ENCODE results near the gene FAHD2A. TPM values are rescaled to one million over a fixed set of nuclear protein-coding genes. Genes with fewer than 3 reads are reported as not detected.
"Not testable (repeated sequence)": the region's sequence is repeated elsewhere in the genome, so short reads cannot be mapped to it uniquely, and the experiment has no call there.

FAHD2A gene
- total RNA-seq, 1 donor from 2014 or later = 27.4 TPM

DNA sequence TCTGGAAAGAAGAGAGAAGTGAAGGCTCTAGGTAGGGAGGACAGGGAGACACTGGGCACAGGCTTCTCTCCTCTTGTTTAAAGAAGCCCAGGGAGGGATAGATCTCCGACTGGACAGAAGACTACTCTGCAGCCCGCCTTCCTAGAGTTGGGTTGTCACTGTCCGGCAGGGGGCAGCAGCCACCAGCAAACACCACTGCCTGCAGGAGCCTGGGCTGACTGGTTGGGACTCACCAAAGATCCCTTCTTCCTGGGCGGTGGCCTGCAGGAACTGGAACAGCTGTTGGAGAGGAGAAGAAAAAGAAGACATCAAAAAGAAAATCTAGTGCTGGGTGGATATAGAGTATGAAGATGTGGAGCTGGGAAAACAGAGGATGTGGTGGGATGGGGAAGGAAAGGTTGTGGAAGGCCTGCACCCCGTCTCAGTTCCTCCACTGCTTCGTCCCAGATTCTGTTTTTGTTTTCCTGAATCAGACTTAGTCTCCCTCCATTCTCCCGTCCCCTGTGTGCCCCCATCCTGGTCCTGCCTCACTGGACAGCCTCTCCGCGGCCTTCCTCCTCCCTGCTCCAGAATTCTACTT lies 11.6 kb downstream of the FAHD2A start:
- TF ChIP-seq, protein P1, sequence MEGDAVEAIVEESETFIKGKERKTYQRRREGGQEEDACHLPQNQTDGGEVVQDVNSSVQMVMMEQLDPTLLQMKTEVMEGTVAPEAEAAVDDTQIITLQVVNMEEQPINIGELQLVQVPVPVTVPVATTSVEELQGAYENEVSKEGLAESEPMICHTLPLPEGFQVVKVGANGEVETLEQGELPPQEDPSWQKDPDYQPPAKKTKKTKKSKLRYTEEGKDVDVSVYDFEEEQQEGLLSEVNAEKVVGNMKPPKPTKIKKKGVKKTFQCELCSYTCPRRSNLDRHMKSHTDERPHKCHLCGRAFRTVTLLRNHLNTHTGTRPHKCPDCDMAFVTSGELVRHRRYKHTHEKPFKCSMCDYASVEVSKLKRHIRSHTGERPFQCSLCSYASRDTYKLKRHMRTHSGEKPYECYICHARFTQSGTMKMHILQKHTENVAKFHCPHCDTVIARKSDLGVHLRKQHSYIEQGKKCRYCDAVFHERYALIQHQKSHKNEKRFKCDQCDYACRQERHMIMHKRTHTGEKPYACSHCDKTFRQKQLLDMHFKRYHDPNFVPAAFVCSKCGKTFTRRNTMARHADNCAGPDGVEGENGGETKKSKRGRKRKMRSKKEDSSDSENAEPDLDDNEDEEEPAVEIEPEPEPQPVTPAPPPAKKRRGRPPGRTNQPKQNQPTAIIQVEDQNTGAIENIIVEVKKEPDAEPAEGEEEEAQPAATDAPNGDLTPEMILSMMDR (IDR thresholded peaks at IDR 0.05) = peak; percentile 90
- not testable (repeated sequence) for H3K9me3 Mint-ChIP-seq (ENCODE audit: low read depth); H3K4me3 Mint-ChIP-seq (ENCODE audit: unreplicated experiment); H3K4me1 Mint-ChIP-seq (ENCODE audit: low read depth); H3K27me3 Mint-ChIP-seq (ENCODE audit: low read depth); H3K27ac Mint-ChIP-seq (ENCODE audit: unreplicated experiment); H3K36me3 Mint-ChIP-seq (ENCODE audit: low read depth); DNase-seq (ENCODE audit: low spot score)

DNA sequence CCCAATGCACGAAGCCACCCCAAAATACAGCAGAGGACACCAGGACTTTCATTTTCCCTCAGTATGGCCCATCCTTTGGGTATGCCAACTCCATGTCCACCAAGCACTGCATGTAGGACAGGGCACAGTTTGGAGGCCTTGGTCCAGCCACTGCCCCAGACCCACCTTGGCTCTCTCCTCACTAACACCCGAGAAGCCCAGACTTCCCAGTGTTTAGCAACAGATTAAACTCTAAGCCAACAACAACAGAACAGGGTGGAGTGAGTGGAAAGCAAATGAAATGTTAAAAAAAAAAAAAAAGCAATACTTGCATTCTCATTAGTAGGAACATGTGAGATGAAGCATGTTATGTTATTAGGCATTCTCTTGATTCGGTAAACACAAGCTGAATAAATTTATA lies 12.6 kb downstream of the FAHD2A start:
- not testable (repeated sequence) for H3K27me3 Mint-ChIP-seq (ENCODE audit: low read depth); DNase-seq (ENCODE audit: low spot score); H3K4me3 Mint-ChIP-seq (ENCODE audit: unreplicated experiment); H3K4me1 Mint-ChIP-seq (ENCODE audit: low read depth); H3K36me3 Mint-ChIP-seq (ENCODE audit: low read depth); H3K9me3 Mint-ChIP-seq (ENCODE audit: low read depth); H3K27ac Mint-ChIP-seq (ENCODE audit: unreplicated experiment)

- H3K27ac Mint-ChIP-seq (ENCODE audit: unreplicated experiment); H3K36me3 Mint-ChIP-seq (ENCODE audit: low read depth); H3K9me3 Mint-ChIP-seq (ENCODE audit: low read depth); H3K4me3 Mint-ChIP-seq (ENCODE audit: unreplicated experiment); H3K27me3 Mint-ChIP-seq (ENCODE audit: low read depth); DNase-seq (ENCODE audit: low spot score); H3K4me1 Mint-ChIP-seq (ENCODE audit: low read depth): not testable (repeated sequence)
These were observed 13.1 kb downstream of the FAHD2A start for GRCh38 chr2:95415561-95415960.

DNA sequence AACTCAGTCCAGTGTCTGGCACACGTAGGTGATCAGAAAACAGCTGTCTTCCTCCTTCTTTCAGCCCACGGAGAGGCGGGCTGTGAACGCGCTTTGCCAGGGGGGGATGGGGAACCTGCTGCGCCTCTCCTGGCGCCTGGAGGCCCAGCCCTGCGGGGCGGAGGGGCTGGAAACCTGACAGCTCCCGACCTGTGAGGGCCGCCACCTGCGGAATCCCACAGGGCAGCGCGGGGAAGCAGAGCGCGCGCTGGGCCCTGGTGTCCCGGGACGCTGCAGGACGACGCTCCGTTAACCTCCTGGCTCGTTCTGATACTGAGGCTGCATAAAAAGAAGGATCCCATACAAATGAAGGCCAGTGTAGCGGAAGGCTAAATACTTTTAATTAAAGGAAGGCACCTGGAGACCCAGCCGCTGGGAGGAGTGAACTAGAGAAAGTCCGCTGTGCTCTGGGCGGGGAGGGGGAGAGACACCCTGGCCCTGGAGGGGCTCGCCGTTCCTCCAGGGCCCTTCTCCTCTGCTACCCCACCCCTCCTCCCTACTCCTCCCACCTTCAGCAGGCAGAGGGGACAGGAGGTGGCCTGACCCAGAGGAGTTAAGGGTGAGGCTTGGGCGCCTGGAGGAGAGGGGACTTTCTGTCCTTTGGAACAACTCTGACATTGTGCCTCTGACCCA lies 24.8 kb downstream of the FAHD2A start:
- H3K4me1 Mint-ChIP-seq (ENCODE audit: low read depth); H3K4me3 Mint-ChIP-seq (ENCODE audit: unreplicated experiment); H3K36me3 Mint-ChIP-seq (ENCODE audit: low read depth); H3K9me3 Mint-ChIP-seq (ENCODE audit: low read depth); H3K27ac Mint-ChIP-seq (ENCODE audit: unreplicated experiment); DNase-seq (ENCODE audit: low spot score): not testable (repeated sequence)
- peaks cover 11% of the 10 kb centered on the region for H3K27me3 Mint-ChIP-seq (ENCODE audit: low read depth)

GRCh38 chr2:95429748-95430467 lies 27.4 kb downstream of the FAHD2A start:
- not testable (repeated sequence) for H3K27ac Mint-ChIP-seq (ENCODE audit: unreplicated experiment); DNase-seq (ENCODE audit: low spot score); H3K36me3 Mint-ChIP-seq (ENCODE audit: low read depth)

DNA sequence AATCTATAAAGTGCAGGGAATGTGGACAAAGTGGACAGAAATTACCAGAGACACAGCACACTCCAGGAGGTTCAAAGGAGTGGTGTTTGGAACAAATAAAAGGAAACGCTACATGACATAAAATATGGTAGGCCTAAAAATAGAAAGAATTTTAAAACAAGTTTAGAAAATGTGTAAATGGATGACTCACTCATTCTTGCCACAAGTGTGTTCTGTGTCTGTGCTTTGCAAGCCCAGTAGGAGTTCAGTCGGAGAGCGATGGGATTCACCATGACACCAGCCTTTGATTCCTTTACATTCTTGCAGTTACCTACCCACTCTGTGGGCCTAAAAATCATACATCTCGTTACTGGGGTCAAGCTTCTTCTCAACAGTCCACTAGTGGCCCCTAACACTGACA lies 30.9 kb downstream of the FAHD2A start:
- not testable (repeated sequence) for H3K27ac Mint-ChIP-seq (ENCODE audit: unreplicated experiment); H3K4me1 Mint-ChIP-seq (ENCODE audit: low read depth); H3K36me3 Mint-ChIP-seq (ENCODE audit: low read depth); H3K9me3 Mint-ChIP-seq (ENCODE audit: low read depth); DNase-seq (ENCODE audit: low spot score); H3K4me3 Mint-ChIP-seq (ENCODE audit: unreplicated experiment); H3K27me3 Mint-ChIP-seq (ENCODE audit: low read depth)

More at GRCh38 chr2:95429748-95430467, 27.4 kb downstream of the FAHD2A start:
- H3K9me3 Mint-ChIP-seq (ENCODE audit: low read depth); H3K4me1 Mint-ChIP-seq (ENCODE audit: low read depth); H3K27me3 Mint-ChIP-seq (ENCODE audit: low read depth); H3K4me3 Mint-ChIP-seq (ENCODE audit: unreplicated experiment): not testable (repeated sequence)

DNA sequence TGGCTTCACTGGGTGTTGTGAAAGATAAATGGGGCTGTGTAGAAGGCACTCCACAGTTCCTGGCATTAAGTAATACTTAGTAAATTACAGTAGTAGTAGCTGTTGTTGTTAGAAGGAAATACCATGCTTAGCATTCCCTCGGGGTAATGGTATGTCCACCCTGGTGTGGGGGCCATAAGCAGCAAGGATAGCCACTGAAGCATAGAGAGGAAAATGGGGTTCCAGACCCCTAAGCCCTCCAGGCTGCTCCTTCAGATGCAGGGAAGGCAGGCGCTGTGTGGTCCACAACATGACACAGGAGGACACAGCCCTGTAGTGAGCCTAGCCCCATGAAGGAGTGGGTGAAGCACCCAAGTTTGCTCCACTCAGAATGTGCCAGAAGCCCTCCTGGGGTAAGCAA lies 31.5 kb downstream of the FAHD2A start:
- DNase-seq (ENCODE audit: low spot score) = not testable (repeated sequence)

DNA sequence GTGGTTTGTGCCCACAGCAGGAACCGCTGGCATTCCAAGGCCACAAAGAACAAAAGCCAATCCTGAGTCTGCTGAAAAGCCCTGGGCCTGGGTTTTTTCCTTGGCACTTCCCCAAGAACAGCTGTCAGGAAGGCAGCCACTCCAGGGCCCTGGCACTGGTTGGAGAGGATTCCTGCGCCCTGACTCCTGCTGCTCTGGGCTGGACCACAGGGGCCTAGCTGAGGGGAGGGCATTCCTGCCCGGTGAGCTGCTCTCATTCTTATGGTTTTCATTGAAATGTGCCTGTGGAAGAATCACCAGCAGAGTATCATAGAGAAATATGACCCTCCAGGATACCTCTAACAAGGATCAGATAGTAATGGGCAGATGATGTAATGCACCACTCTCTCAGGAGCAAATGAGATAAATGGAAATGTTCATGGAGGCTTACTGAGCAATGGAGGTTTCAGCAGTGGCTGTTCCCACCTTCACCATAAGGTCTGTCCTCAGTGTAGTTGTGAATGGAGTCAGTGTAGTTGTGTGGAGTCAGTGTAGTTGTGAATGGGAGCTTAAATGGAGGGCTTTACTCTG lies 32.1 kb downstream of the FAHD2A start:
- peak; percentile 93 for DNase-seq (ENCODE audit: low spot score)
- H3K27me3 Mint-ChIP-seq (ENCODE audit: low read depth); H3K4me3 Mint-ChIP-seq (ENCODE audit: unreplicated experiment); H3K4me1 Mint-ChIP-seq (ENCODE audit: low read depth); H3K36me3 Mint-ChIP-seq (ENCODE audit: low read depth); H3K9me3 Mint-ChIP-seq (ENCODE audit: low read depth): not testable (repeated sequence)
- H3K27ac Mint-ChIP-seq (ENCODE audit: unreplicated experiment) = peak overlapping the region; percentile 79

More for the DNA sequence above, 31.5 kb downstream of the FAHD2A start:
- H3K27me3 Mint-ChIP-seq (ENCODE audit: low read depth); H3K9me3 Mint-ChIP-seq (ENCODE audit: low read depth); H3K27ac Mint-ChIP-seq (ENCODE audit: unreplicated experiment); H3K4me1 Mint-ChIP-seq (ENCODE audit: low read depth); H3K4me3 Mint-ChIP-seq (ENCODE audit: unreplicated experiment); H3K36me3 Mint-ChIP-seq (ENCODE audit: low read depth): not testable (repeated sequence)

GRCh38 chr2:95435162-95435871 lies 32.8 kb downstream of the FAHD2A start:
- H3K4me3 Mint-ChIP-seq (ENCODE audit: unreplicated experiment); DNase-seq (ENCODE audit: low spot score); H3K27me3 Mint-ChIP-seq (ENCODE audit: low read depth); H3K36me3 Mint-ChIP-seq (ENCODE audit: low read depth); H3K4me1 Mint-ChIP-seq (ENCODE audit: low read depth); H3K9me3 Mint-ChIP-seq (ENCODE audit: low read depth); H3K27ac Mint-ChIP-seq (ENCODE audit: unreplicated experiment): not testable (repeated sequence)

DNA sequence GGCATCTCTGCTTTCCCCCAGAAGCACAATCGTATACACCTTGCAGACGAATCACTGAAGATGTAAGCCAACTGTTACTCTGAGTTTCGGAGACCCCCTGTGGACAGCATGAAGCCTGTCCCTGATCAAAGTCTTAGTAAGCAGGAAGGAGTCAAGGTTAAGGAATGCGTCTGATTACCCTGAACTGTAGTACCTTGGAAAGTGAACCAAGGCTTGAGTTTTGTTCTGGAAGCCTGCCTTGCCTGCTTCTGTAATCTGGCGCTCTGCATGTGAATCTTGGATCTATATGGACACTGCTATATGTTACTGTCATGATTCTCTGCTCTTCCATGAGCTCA lies 33.3 kb downstream of the FAHD2A start:
- DNase-seq (ENCODE audit: low spot score); H3K36me3 Mint-ChIP-seq (ENCODE audit: low read depth); H3K27ac Mint-ChIP-seq (ENCODE audit: unreplicated experiment); H3K4me3 Mint-ChIP-seq (ENCODE audit: unreplicated experiment); H3K9me3 Mint-ChIP-seq (ENCODE audit: low read depth); H3K4me1 Mint-ChIP-seq (ENCODE audit: low read depth); H3K27me3 Mint-ChIP-seq (ENCODE audit: low read depth): not testable (repeated sequence)

- H3K9me3 Mint-ChIP-seq (ENCODE audit: low read depth); H3K27me3 Mint-ChIP-seq (ENCODE audit: low read depth); H3K27ac Mint-ChIP-seq (ENCODE audit: unreplicated experiment); H3K36me3 Mint-ChIP-seq (ENCODE audit: low read depth); H3K4me3 Mint-ChIP-seq (ENCODE audit: unreplicated experiment); H3K4me1 Mint-ChIP-seq (ENCODE audit: low read depth); DNase-seq (ENCODE audit: low spot score): not testable (repeated sequence)
These were observed 40.1 kb downstream of the FAHD2A start for GRCh38 chr2:95442474-95443099.
